H9 (cell line): Measurements from ENCODE around the gene RIPK4. TPM values are rescaled to one million over a fixed set of nuclear protein-coding genes. Genes with fewer than 3 reads are reported as not detected.

Experiments used
- DNase-seq: peaks from one replicate; pipeline ENCODE4 v3.0.0-alpha.2; 2017
- H2AFZ ChIP-seq: one replicate; pipeline ENCODE4 v1.6.1; 2013; ENCODE audit warnings: mild to moderate bottlenecking, low read length, control low read depth, moderate library complexity
- H2AK5ac ChIP-seq: 2 replicates; pipeline ENCODE4 v1.6.1; 2013; ENCODE audit warnings: low read length, control low read depth, mixed read lengths; ENCODE audit not compliant: insufficient read length
- H2BK120ac ChIP-seq: one replicate; pipeline ENCODE4 v1.6.1; 2013; ENCODE audit warnings: low read depth, mild to moderate bottlenecking, low read length, control low read depth, inconsistent platforms; ENCODE audit not compliant: poor library complexity, severe bottlenecking
- H2BK12ac ChIP-seq: 2 replicates; pipeline ENCODE4 v1.6.1; 2013; ENCODE audit warnings: low read length, control low read depth, mixed read lengths, low read depth; ENCODE audit not compliant: insufficient read length
- H2BK15ac ChIP-seq: 2 replicates; pipeline ENCODE4 v1.6.1; 2013; ENCODE audit warnings: low read depth, low read length, control low read depth
- H2BK20ac ChIP-seq: one replicate; pipeline ENCODE4 v1.6.1; 2013; ENCODE audit warnings: low read depth, mild to moderate bottlenecking, low read length, control low read depth, inconsistent platforms; ENCODE audit not compliant: poor library complexity, severe bottlenecking
- H2BK5ac ChIP-seq: 2 replicates; pipeline ENCODE4 v1.6.1; 2013; ENCODE audit warnings: low read length, control low read depth, mixed read lengths; ENCODE audit not compliant: insufficient read length
- H3K14ac ChIP-seq: 2 replicates; pipeline ENCODE4 v1.6.1; 2013; ENCODE audit warnings: low read length, control low read depth; ENCODE audit not compliant: insufficient read depth
- H3K18ac ChIP-seq: 2 replicates; pipeline ENCODE4 v1.6.1; 2013; ENCODE audit warnings: low read depth, mild to moderate bottlenecking, mixed read lengths, low read length, control low read depth; ENCODE audit not compliant: insufficient read length
- H3K23ac ChIP-seq: 2 replicates; pipeline ENCODE4 v1.6.1; 2013; ENCODE audit warnings: low read length, control low read depth, mixed read lengths, low read depth; ENCODE audit not compliant: insufficient read length
- H3K23me2 ChIP-seq: 2 replicates; pipeline ENCODE4 v1.6.1; 2013; ENCODE audit warnings: low read depth, mild to moderate bottlenecking, mixed read lengths, low read length, control low read depth; ENCODE audit not compliant: insufficient read length, poor library complexity, severe bottlenecking
- H3K27ac ChIP-seq: 2 replicates; pipeline ENCODE4 v1.5.1; 2013; ENCODE audit warnings: low read length, control low read depth, mixed read lengths, low read depth; ENCODE audit not compliant: insufficient read length
- H3K27me3 ChIP-seq: 2 replicates; pipeline ENCODE4 v1.6.1; 2013; ENCODE audit warnings: low read length, control low read depth, inconsistent platforms; ENCODE audit not compliant: insufficient read depth
- H3K4ac ChIP-seq: 2 replicates; pipeline ENCODE4 v1.6.1; 2013; ENCODE audit warnings: low read depth, mild to moderate bottlenecking, control low read depth, inconsistent platforms, low read length, moderate library complexity
- H3K4me1 ChIP-seq: 2 replicates; pipeline ENCODE4 v1.6.1; 2013; ENCODE audit warnings: low read length, control low read depth, inconsistent platforms; ENCODE audit not compliant: insufficient read depth
- H3K4me2 ChIP-seq: 2 replicates; pipeline ENCODE4 v1.6.1; 2013; ENCODE audit warnings: low read length, control low read depth, mixed read lengths; ENCODE audit not compliant: insufficient read length, insufficient read depth
- H3K56ac ChIP-seq: 2 replicates; pipeline ENCODE4 v1.6.1; 2013; ENCODE audit warnings: low read depth, mild to moderate bottlenecking, mixed read lengths, low read length, control low read depth; ENCODE audit not compliant: insufficient read length
- H3K79me1 ChIP-seq: 2 replicates; pipeline ENCODE4 v1.6.1; 2013; ENCODE audit warnings: low read depth, mild to moderate bottlenecking, moderate library complexity, low read length, control low read depth, inconsistent platforms; ENCODE audit not compliant: insufficient read depth, poor library complexity, severe bottlenecking
- H3K79me2 ChIP-seq: 2 replicates; pipeline ENCODE4 v1.6.1; 2013; ENCODE audit warnings: low read length, control low read depth, inconsistent platforms; ENCODE audit not compliant: insufficient read depth
- H3K9ac ChIP-seq: 2 replicates; pipeline ENCODE4 v1.6.1; 2013; ENCODE audit warnings: low read length, control low read depth, mixed read lengths; ENCODE audit not compliant: insufficient read length; ENCODE audit errors: extremely low read depth
- H3K9me3 ChIP-seq: one replicate; pipeline ENCODE4 v1.6.1; 2013; ENCODE audit warnings: low read depth, low read length, inconsistent platforms; ENCODE audit not compliant: control insufficient read depth
- H3T11ph ChIP-seq: one replicate; pipeline ENCODE4 v1.6.1; 2013; ENCODE audit warnings: mild to moderate bottlenecking, low read length, control low read depth, inconsistent platforms
- H4K20me1 ChIP-seq: one replicate; pipeline ENCODE4 v1.6.1; 2013; ENCODE audit not compliant: control insufficient read depth, insufficient read length, insufficient read depth
- H4K5ac ChIP-seq: 2 replicates; pipeline ENCODE4 v1.6.1; 2013; ENCODE audit warnings: low read depth, mild to moderate bottlenecking, mixed read lengths, low read length, control low read depth; ENCODE audit not compliant: insufficient read length
- H4K8ac ChIP-seq: replicated peaks from 2 replicates; pipeline ENCODE4 v1.6.1; 2013; ENCODE audit warnings: low read length, control low read depth, mixed read lengths, low read depth; ENCODE audit not compliant: insufficient read length
- H4K91ac ChIP-seq: 2 replicates; pipeline ENCODE4 v1.6.1; 2013; ENCODE audit warnings: low read depth, mild to moderate bottlenecking, moderate library complexity, mixed read lengths, low read length, control low read depth; ENCODE audit not compliant: insufficient read length
- H3K27ac Mint-ChIP-seq, 3 experiments: 2 replicates in 2 of 3; 3 replicates in 1 of 3; pipeline ENCODE4 v1.8.0; 2020 to 2021; ENCODE audit warnings: mixed read lengths in 3 of 3, mild to moderate bottlenecking in 1 of 3, moderate library complexity in 1 of 3
- H3K27me3 Mint-ChIP-seq: 2 replicates; pipeline ENCODE4 v1.8.0; 2021; ENCODE audit warnings: low read depth, mild to moderate bottlenecking, moderate library complexity, mixed read lengths
- H3K36me3 Mint-ChIP-seq, 3 experiments: 2 replicates in 2 of 3; 3 replicates in 1 of 3; pipeline ENCODE4 v1.8.0; 2020 to 2021; ENCODE audit warnings: low read depth in 3 of 3, mixed read lengths in 3 of 3; ENCODE audit not compliant: insufficient read depth in 1 of 3
- H3K4me1 Mint-ChIP-seq, 2 experiments: 2 replicates each; pipeline ENCODE4 v1.8.0; 2020; ENCODE audit warnings: mixed read lengths in 2 of 2
- H3K4me3 Mint-ChIP-seq, 2 experiments: 2 replicates in 1 of 2; 3 replicates in 1 of 2; pipeline ENCODE4 v1.8.0; 2020 to 2021; ENCODE audit warnings: mild to moderate bottlenecking in 2 of 2, mixed read lengths in 2 of 2, moderate library complexity in 1 of 2
- H3K9me3 Mint-ChIP-seq, 2 experiments: 2 replicates in 1 of 2; 3 replicates in 1 of 2; pipeline ENCODE4 v1.8.0; 2020; ENCODE audit warnings: mild to moderate bottlenecking in 2 of 2, mixed read lengths in 2 of 2, moderate library complexity in 1 of 2
- CTCF ChIP-seq: fragments of 200-600 bp; sonication (generic); conservative IDR thresholded peaks from 3 replicates; pipeline ENCODE4 v1.8.0; 2021; ENCODE audit warnings: antibody characterized with exemption, mild to moderate bottlenecking
- WGBS: extraction: QIAGEN DNeasy Blood & Tissue Kit; methylation state at CpG from one replicate; pipeline ENCODE4 v1.1.7; 2013; ENCODE audit warnings: missing lambda C conversion rate, low lambda C conversion rate, mixed read lengths; ENCODE audit not compliant: insufficient read length; ENCODE audit errors: extremely low coverage; 5-methylcytosine and 5-hydroxymethylcytosine counted together
- total RNA-seq: library from RNA; stranded (reverse); gene quantifications from 2 replicates; pipeline ENCODE4 v1.2.1, GENCODE V29; 2021

Gene RIPK4
- total RNA-seq, 1 experiment from 2014 or later, result 2.9 TPM

GRCh38 chr21:41706263-41706639, 60.6 kb downstream of the RIPK4 start:
- Histone ChIP-seq H3K27me3 (peaks cover 2% of the 10 kb centered on the region; the same call in 1 of the 2 replicates), H3K23me2 (no peaks in the 10 kb centered on the region), H4K91ac (no peak overlapping the region), H2BK15ac (no peak overlapping the region), H3K56ac (no peak overlapping the region), H3K18ac (no peak overlapping the region), H2AK5ac (no peak overlapping the region), H3K9me3 (no peaks in the 10 kb centered on the region), H2BK5ac (no peak overlapping the region), H3K23ac (no peak overlapping the region), H3K14ac (no peak overlapping the region), H2BK12ac (no peak overlapping the region), H3K9ac (no peak overlapping the region), H3K79me2 (no peaks in the 10 kb centered on the region), H2AFZ (no peak overlapping the region), H4K5ac (no peak overlapping the region), H3K4me1 (peaks cover 3% of the 10 kb centered on the region; the same call in 1 of the 2 replicates), H3K4ac (no peak overlapping the region), H3K4me2 (no peak overlapping the region), H2BK20ac (no peak overlapping the region), H3K27ac (no peak overlapping the region), H4K8ac (no peak overlapping the region), H2BK120ac (no peak overlapping the region), H4K20me1 (no peaks in the 10 kb centered on the region), H3K79me1 (no peaks in the 10 kb centered on the region), H3T11ph (no peak overlapping the region)
- no peak for TF ChIP-seq CTCF
- no CpG with 5 or more reads among the region's 4 CpGs for WGBS
- peaks cover 20 to 24% of the 10 kb centered on the region in 2 experiments for H3K4me1 Mint-ChIP-seq
- H3K4me3 Mint-ChIP-seq, result no peak overlapping the region
- H3K9me3 Mint-ChIP-seq, result peaks cover 0 to 7% of the 10 kb centered on the region in 2 experiments; a peak in 3 of 5 replicates
- peaks cover 6% of the 10 kb centered on the region for H3K27me3 Mint-ChIP-seq
- H3K36me3 Mint-ChIP-seq, result peaks cover 0 to 4% (median 0%) of the 10 kb centered on the region in 3 experiments; a peak in 3 of 7 replicates
- no peak overlapping the region for H3K27ac Mint-ChIP-seq
- no peak for DNase-seq
